CD4-positive, alpha-beta T cell treated with Interleukin-15 for 1 hour (primary cell): ENCODE data around the gene VIPR2.
"Not testable (repeated sequence)": the region's sequence is repeated elsewhere in the genome, so short reads cannot be mapped to it uniquely, and the experiment has no call there.

Experiments
- DNase-seq: peaks from one replicate; pipeline ENCODE4 v3.0.0-alpha.2; 2020

Gene VIPR2

DNA sequence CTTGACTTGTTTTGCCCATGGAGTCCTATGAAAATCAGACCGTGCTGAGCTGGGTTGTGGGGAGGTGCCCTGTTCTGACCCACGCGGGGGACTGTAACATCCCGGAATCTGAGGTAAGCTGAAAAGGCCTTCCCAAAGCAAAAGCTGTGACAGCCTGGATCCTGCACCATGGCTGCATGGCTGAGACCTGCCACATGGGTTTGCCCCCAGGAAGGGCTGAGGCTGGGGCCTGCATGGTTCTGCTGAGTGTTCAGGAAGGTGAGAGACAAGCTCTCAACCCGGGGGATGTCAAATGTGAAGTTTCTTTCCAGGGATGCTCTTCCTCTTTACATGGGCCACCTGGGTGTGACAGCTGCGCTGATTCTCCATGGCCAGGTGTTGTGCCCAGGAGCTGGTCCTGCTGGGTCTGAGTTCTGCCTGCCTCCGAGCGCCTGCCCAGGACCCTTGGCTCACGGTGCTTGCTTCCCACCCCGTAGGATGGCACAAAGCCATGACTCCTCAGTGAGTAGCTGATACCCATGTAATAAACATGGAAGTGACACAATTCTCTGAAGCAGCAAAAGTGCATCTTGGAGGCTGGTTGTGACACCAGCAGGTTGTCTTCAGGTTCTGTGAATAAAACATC, 58.3 kb downstream of the VIPR2 start:
- no peak for DNase-seq

DNA sequence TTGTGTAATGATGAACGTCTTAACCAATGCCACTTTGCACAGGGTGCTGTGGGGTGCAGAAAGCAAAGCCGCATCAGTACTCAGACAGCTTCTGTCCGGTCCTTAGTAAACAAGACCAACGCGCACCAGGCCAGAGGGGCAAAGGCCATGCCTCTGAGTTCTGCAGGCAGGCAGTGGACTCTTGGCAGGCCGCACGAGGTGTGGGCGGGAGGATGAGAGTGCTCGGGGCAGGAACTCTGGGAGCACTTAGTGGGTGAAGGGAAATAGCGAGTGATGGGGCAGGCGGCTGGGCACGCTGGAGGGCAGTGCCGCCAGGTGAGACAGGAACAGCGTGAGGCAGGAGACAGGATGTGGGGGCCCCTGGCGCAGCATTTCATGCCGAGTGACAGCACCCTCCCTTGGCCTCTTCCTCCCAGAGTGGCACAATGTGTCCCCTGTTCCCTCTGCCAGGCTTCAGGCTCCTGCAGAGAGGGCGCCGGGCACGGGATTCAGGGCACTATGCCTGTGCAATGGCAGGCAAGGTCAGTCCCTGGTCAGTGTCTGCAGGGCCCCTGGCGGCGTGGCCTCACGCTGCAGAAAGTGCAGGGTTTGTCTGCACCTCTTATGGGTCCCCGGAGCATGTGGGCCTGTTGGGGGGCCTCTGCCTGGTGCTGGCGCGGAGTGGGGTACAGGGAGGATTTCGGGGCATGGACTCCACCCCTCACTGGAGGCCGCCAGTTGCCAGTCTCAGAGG, 60.4 kb downstream of the VIPR2 start:
- DNase-seq, result no peak

DNA sequence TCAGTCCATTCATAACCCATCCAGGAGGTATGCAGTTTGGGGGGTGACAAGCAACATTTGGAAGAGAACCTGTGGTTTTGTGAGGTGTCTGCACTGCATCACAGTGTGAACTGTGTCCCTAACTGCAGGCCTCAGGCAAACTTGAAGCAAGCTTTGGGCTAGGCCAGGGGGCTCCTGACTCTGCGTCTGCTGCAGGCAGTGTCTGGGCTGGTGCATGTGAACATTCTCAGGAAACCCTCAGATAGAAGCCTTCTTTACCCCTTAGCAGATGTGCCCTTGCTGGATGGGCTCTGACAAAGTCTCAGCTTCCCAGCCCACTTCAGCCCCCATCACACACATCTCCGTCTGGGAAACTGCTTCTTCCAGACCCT, 61.0 kb downstream of the VIPR2 start:
- no peak for DNase-seq

DNA sequence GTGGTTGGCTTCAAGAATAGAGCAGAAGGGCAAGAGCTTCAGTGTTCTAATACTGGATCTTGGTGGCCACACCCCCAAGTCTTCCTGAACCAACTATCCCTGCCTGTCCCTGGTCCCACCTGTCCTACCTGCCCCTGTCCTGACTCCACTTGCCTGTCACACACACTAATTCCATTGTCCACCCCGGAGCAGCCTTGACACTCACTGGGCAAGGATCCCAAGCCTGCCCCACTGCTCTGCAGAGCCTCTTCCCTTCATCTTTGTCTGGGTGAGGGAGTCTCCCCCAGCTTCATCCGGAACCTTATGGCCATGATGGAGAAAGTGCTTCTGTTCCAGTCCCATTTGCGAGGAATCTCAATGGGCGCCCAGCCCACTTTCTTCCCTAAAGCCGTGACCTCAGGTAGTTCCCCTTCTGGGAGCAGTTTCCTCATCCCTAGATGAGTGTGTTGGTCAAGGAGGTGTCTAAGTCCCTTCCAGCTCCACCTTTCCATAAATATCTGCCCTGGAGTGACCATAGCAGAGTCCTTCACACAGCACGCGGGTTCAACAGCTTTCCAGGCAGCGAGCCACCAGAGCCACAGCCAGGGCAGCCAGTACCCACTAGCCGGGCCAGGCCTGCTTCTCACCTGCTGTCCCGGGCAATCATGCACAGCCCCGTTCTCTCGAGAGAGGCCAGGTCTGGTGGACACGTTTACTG, 61.5 kb downstream of the VIPR2 start:
- DNase-seq, result no peak

DNA sequence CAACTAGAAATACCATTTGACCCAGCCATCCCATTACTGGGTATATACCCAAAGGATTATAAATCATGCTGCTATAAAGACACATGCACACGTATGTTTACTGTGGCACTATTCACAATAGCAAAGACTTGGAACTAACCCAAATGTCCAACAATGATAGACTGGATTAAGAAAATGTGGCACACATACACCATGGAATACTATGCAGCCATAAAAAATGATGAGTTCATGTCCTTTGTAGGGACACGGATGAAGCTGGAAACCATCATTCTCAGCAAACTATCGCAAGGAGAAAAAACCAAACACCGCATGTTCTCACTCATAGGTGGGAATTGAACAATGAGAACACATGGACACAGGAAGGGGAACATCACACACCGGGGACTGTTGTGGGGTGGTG, 62.6 kb downstream of the VIPR2 start:
- not testable (repeated sequence) for DNase-seq

DNA sequence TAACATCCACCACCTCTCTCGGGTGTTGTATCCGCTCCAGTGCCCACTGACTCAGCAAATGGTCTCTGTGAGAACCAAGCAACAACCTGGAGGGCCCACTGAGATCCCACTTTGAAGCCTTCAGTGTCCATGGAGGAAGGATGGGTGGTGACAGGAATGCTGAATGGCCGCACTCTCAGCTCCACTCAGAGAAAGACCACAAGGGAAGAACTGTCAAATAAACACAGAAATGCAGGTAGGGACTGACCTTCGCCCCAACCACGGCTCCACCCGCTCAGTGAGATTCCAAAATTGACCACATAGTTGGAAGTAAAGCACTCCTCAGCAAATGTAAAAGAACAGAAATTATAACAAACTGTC, 65.8 kb downstream of the VIPR2 start:
- DNase-seq, result no peak

DNA sequence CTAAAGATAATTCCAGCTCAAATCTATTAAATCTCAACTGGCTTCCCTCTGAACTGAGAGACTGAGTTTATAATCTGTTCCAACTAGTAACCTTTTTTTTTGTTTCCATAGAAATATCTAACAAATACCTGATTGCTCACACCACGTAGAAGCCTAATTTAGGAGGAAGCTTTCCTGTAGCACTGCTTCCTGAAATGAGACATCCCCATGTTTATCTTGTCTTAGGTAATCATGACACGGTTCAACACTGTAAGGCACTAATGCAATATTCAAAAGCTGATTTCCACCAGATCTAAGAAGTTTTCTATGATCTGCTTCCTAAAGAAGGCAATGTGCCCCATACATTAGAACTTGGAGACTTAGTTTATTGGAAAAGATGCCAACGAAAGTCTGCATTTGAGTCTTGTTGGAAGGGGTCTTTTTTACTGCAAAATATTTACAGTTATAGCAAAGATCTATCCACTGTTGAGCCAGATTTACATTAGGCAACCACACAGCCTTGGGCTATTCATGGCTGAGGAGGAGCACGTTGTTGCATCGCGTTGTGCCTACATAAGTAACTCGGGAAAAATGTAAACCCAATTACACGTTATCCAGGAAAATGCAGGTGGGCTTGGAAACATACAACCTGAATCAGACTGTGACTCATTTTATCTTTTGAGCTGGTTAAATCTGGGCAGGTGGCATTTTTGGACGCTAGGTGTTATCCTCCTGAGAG, 66.3 kb downstream of the VIPR2 start:
- DNase-seq, result no peak

DNA sequence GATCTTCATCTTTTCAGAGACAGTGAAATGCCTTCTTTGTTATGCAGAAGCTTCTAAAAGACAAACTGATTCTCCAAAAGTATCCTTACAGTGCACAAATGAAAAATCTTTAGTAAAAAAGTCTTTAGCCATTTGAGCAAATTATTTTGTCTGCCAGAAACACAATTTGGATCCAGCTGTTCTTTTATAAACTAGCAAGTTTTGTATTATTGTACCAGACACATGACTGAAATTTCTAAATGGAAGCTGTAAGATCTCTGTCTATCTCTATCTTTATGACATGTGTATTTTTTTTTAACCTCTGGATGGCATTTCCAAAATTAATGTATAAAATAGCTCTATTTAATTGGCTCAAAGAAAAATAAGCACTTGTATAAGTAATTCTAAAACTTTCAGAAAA, 68.3 kb downstream of the VIPR2 start:
- DNase-seq, result no peak

DNA sequence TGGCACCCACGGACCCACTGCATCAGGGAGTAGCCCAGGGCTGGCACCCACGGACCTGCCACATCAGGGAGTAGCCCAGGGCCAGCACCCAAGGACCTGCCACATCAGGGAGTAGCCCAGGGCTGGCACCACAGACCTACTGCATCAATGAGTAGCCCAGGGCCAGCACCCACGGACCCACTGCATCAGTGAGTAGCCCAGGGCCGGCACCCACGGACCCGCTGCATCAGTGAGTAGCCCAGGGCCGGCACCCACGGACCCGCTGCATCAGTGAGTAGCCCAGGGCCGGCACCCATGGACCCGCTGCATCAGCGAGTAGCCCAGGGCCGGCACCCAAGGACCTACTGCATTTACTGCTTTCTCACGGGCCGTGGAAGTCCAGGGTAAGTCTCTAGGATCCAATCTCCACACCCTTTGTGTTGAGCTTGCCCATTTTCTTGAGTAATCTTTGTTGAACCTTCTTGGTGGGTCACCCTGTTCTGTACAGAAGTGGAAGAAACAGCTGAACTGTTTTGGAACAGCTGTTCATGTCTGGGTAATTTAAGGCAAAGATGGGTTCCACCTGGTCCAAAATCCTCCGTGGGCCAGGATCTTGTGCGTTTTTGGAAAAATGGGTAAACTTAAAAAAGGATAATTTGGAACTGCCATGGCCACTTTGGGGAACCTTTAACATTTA, 69.0 kb downstream of the VIPR2 start:
- no peak for DNase-seq

DNA sequence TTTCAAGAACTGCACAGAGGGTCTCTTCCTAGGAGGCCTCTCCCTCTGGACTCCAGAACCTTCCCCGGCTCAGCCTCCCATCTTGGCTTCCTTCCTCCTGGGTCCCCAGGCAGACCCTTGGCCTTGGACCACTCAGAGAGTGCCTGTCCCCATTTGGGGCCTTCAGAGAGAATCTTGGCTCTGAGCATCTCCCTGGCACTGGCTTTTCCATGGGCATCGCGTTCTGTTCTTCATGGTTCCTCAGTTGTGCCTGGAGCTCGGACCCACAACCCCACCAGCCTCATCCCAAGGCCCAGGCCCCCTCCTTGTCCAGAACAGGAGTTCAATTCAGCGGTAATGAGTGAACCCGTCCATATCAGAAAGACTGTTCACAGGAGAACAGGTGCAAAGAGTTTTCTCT, 73.4 kb downstream of the VIPR2 start:
- DNase-seq, result no peak

DNA sequence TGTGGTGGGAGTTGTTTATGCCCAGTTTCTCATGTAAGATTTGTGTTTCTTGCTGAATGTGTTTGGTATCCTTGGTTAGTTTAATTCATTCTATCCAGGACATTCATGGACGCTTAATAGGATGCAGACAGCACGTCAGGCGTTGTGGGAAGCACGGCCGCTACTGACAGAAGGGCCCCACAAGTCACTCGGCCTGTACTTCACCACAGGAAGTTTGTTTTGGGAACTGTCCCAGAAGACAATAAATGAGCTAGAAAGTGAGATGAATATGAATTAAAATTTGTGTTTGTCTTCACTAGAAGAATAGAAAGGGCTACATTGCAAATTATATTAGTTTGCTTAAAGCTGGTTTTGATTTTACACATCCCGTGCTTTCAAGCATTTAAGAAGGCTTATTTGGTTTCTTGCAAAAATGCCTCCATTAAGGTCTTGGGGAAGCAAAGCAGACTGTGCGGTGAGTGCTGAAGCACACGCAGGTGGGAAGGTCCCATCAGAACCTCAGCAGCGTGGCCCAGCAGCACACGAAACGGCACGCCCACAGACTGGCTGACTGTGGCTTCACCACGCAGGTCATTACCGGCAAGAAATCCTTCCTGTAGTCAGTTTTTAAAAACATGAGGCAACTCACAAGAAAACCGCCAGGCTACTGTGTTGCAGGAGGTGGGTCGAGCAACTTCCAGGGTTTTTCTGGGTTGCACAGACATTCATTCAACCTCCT, 74.1 kb downstream of the VIPR2 start:
- DNase-seq, result no peak

DNA sequence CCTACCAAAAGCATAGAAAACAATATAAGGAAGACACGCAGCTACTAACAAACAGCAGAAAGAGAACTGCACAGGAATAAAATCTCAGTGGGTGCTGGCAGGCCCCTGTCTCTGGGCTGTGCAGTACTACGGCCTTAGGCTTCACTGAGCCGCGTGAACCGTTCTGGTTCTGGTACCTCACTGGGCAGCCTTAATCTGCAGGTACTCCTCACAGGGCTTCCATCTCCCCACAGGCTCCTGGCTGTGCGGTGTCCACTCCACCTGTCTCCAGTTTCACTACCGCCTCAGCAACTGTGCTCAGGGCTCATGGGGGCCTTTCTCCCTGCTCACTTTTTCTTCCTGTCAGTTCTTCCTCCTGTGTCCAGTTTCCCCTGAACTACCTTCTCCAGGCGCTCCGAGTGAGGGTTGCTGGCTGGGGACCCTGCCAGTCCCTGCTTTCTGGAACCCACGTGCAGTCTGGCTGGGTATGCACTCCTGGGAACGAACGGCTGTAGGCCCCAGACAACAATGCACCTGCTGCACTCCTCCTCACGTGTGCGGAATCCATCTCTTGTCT, 75.7 kb downstream of the VIPR2 start:
- no peak for DNase-seq

DNA sequence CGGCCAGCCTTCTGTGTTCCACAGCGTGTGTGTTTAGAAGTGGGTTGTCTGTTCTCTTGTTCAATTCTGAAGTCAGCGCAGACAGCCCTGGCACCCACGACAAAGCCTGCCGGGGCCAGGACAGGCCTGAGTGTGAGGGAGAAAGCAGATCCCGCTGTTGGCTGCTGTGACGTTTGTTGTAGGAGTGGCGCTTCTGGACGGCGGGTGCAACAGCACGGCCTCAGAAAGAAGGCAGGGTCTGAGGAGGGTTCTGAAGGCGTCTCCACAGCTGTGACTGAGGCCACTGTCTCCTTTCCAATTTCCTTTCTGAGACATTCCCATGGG, 76.2 kb downstream of the VIPR2 start:
- DNase-seq, result no peak

DNA sequence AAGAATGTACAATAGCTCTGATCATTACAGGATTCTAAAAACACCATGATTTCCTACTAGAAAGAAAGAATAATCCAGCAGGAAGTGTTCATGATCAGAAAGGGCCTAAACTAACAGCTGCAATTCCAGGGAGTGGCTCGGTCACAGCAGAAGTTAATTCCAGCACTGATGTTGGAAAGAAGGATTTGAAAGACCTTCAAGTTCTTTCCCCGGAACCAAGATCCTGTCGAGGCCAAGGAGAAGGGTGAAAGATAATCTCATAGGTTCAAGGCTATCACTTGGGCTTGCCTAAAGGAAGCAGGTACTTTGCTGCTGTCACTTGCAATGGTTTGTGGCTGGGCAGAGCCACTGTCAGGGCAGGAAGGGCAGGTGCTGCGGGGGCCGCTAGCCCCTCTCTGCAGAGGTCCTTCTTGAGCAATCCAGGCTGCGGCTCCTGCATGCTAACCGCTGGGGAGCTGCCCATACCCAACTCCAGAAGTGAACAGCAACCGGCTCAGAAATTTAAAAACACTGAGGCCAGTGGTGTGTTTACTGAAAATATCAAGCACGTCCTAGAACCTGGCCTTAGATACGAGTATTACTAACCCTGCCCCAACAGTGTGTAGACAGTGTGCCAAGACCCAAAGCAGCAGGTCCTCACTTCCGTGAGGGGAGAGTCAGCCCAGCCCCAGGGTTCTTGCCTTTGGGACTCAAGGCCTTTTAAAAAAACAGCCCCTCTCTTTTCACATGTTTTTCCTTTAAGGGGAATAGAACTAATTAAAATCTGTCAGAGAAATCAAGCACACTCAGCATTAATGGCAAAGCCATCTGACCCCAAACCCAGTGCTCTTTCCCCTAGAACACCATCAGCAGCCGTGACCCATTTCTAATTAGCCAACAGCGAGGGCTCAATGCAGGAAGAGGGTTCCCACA, 76.8 kb downstream of the VIPR2 start:
- no peak for DNase-seq

DNA sequence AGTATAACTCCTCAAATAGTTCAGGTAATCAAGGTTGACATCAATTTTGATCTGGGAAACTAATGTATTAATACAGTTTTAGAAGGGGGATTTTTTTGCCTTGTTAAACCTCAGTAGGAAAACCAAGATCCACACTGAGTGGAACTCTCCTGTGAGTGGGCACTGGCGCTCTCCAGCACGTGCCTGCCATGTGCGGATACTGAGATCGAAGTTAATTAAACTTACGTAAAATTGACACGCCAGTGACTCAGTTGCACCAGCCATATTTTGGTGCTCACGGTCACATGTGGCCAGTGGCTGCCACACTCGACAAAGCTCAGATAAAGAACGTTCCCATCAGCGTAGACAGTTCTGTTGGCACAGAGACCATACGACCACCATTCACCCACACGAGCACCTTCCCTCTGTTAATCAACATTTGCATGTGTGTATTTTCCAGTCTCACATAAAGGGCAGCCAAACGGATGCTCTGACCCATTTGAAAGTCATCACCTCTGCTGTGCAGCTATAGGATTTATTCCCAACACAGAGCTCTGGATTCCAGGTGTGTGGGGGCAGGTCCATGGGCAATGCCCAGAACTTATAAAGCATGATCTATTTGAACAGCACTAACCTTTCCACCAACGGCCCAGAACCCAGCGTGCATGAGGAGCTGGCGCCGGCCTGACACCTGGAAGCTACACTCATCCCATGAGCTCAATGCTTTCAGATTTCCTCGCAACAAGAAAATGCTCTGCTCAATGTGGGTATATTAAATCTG, 77.7 kb downstream of the VIPR2 start:
- DNase-seq, result no peak

DNA sequence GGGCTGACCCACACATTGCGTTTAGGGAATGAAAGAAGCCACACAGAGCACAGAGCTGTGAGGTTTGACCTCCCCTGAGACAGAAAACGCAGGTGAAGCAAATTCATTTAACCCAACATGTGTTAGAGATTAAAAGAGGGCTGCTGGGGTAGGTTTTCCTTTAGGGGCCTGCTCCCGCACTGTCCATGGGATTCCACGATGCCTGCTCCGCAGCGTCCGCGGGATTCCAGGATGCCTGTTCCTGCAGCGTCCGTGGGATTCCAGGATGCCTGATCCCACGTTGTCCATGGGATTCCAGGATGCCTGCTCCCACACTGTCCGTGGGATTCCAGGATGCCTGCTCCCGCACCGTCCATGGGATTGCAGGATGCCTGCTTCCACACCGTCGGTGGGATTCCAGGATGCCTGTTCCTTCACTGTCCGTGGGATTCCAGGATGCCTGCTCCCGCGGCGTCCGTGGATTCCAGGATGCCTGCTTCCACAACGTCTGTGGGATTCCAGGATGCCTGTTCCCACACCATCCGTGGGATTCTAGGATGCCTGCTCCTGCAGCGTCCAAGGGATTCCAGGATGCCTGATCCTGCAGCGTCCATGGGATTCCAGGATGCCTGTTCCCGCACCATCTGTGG, 78.7 kb downstream of the VIPR2 start:
- DNase-seq, result no peak

DNA sequence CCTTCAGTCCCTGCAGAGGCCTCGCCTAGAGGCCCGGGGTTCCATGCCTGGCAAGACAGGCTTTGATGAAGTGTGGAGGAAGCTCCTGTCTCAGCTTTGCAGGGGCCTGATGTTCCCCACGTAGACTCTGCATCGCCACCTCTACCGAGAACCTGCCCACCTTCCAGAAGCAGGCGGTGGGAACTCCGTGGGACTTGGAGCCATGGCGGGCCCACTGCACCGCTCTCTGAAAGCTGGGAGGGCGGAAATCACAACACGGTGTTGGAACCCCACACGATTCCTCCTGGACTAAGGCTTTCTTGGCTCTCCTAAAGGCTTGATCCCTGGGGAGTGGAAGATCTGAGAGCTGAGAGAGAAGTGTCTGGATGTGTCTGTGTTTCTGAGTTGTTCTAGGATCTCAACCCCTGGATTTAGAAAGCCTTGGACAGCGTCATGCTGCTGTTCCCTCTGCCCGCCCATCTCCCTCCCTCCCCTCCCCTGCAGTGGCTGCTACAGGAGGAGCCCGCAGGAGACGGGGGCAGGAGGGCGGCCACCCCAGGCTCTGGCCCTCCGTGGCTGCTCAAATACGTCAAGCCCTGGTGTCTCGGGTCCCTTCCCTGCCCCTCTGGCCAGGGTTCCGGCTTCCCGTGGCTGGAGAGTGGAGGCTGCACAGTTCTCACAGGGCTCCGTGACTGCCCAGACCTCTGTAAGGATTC, 79.7 kb downstream of the VIPR2 start:
- DNase-seq, result no peak

DNA sequence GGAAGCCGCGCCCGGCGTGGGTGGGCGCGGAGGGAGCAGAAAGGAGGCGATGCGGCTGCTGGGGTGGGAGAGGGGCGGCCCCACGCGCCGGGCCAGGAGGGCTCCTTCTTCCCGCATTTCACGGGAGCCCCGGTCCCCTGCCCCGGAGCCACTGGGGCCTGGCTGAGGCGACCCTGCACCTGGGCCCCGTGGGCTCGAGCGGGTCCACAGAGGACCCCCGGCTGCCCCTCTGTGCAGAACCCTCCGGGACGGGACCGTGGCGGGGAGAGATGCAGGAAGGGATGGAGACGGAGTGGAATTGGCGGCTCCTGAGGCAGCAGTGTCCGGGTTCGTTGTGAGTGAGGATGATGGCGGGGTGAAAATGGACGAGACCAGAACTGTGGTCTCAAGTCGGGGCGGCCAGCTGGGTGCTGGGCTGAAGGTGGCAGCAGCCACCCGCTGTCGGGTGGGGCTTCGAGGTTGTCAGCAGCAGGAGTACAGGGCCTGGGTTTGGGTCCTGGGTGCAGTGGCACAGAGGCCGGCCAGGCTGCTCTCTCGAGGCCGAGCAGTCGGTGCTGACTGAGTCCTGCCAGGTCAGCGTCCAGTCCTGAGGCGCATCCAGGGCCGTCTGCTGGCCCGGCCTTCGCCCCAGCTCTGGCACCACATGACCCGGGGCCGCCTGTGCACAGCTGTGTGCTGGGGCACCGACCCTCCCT, 80.4 kb downstream of the VIPR2 start:
- DNase-seq, result no peak
